ENCODE results near the gene NFATC1.

NFATC1 gene

DNA sequence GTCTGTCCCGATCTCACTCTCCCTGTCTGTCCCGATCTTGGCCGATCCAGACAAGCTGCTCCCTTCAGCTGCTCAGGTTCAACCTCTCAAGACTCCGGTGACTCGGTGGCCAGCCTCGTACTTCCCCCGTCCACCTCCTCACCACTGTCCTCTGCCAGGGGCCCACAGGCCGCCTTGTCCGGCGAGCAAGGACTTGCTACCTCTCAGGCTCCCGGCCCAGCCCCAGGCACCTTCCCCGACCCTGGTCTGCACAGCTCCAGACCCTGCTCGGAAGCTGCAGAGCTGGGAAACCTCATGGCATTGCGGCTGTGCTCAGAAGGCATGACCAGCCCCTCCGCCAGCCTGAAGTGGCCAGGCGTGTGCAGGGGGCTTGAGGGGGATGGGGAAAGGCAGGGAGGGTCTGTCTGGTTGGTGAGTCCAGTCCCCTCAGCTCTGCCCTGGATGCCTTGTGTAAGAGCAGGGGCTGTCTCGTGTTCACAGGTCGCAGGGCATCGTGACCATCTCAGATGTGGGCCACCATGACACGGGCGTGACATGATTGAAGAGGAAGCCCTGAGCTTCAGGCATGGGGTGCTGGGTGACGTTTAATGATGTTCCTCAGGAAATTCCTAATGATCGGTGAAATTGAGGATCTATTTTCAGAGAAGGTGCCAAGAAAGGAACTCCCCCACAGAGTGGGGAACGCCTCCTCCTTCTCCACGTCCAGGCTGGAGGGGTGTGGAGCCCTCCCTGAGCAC, 162.6 kb downstream of the NFATC1 start:
- no peak for DNase-seq (ENCODE audit: low spot score)
- in situ Hi-C loops (cut with MboI; ENCODE audit: low sequenced_read_pairs, unreplicated experiment) = no loop called here
- no peak for TF ChIP-seq CTCF (IDR thresholded peaks at IDR 0.05; ENCODE audit: borderline replicate concordance, control extremely low read depth, extremely low read depth, insufficient read depth, missing control alignments)

- in situ Hi-C loops (cut with MboI; ENCODE audit: low sequenced_read_pairs, unreplicated experiment) = no loop called here
- DNase-seq (ENCODE audit: low spot score) = no peak
- no peak for TF ChIP-seq CTCF (IDR thresholded peaks at IDR 0.05; ENCODE audit: borderline replicate concordance, control extremely low read depth, extremely low read depth, insufficient read depth, missing control alignments)
Observed at GRCh38 chr18:79558933-79559416, 163.2 kb downstream of the NFATC1 start.

GRCh38 chr18:79559436-79559835, 163.7 kb downstream of the NFATC1 start:
- TF ChIP-seq CTCF (IDR thresholded peaks at IDR 0.05; ENCODE audit: borderline replicate concordance, control extremely low read depth, extremely low read depth, insufficient read depth, missing control alignments) = no peak
- in situ Hi-C loops (cut with MboI; ENCODE audit: low sequenced_read_pairs, unreplicated experiment) = no loop called here
- DNase-seq (ENCODE audit: low spot score) = no peak

DNA sequence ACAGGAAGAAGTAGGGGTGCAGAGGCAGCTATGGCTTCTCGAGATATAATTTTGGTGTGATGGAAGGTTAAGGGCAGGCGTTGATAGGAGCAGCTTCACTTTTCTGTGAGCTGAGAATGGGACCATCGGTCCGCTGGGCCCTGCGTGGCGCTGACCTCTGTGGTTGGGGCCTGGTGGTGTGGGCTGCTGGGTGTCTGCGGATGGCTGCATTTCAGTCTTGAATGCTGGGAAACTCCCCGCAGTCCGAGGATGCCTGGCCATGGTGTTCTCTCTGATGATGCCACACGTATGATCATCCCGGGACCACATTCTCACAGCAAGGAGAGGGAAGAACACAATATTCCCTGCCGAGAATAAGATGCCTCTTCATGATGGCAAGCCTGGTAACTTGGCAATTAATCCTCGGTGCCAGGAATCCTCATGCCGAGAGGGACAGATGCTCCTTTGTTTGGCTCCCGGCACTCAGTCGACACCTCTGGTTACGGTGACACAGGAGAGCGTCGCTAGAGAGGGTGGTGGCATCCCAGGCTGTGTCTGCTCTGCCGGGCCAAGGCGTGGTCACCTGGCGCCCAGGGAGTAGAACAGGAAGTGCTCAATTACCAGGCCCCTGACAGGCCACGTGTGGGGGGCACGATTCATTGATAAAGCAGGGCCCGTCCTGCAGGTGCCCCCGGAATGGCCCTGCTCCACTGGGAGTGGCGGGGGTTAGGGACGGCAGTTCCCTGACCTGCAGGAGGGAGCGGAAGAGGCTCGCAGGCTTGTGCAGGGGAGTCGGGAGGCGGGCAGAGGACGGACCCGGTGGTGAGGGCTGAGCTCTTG, 164.5 kb downstream of the NFATC1 start:
- in situ Hi-C loops (cut with MboI; ENCODE audit: low sequenced_read_pairs, unreplicated experiment) = no loop called here
- TF ChIP-seq CTCF (IDR thresholded peaks at IDR 0.05; ENCODE audit: borderline replicate concordance, control extremely low read depth, extremely low read depth, insufficient read depth, missing control alignments) = no peak
- no peak for DNase-seq (ENCODE audit: low spot score)

DNA sequence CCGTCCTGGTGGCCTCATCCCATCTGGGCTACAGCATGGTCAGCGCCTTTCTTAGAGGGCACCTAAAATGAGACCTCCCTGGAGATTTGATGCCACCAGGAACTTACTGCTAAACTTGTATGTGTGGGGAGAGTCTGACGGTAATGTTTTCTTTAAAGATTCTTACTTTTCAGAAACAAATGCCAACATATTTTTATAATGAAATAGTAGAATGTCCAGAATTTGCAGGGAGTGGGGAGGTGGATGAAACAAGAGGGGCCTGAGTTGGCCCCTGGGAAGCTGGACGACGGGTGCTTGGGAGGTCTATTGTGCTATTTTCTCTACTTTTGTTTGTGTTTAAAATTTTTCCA, 165.1 kb downstream of the NFATC1 start:
- no peak for DNase-seq (ENCODE audit: low spot score)
- TF ChIP-seq CTCF (IDR thresholded peaks at IDR 0.05; ENCODE audit: borderline replicate concordance, control extremely low read depth, extremely low read depth, insufficient read depth, missing control alignments) = no peak
- in situ Hi-C loops (cut with MboI; ENCODE audit: low sequenced_read_pairs, unreplicated experiment) = no loop called here

DNA sequence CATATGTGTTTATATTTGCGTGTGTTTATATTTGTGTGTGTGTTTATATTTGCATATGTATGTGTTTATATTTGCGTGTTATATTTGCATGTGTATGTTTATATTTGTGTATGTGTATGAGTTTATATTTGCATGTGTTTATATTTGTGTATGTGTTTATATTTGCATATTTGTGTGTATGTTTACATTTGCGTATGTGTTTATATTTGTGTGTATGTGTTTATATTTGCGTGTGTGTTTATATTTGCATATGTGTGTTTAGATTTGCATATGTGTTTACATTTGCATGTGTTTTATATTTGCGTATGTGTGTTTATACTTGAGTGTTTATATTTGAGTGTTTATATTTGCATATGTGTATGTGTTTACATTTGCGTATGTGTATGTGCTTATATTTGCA, 168.2 kb downstream of the NFATC1 start:
- TF ChIP-seq CTCF (IDR thresholded peaks at IDR 0.05; ENCODE audit: borderline replicate concordance, control extremely low read depth, extremely low read depth, insufficient read depth, missing control alignments) = no peak
- in situ Hi-C loops (cut with MboI; ENCODE audit: low sequenced_read_pairs, unreplicated experiment) = no loop called here
- no peak for DNase-seq (ENCODE audit: low spot score)

Data from GM13976 (cell line).